Aorta (tissue), 5 donors: ENCODE measurements around the gene PCDHB15. TPM values are rescaled to one million over a fixed set of nuclear protein-coding genes. Genes with fewer than 3 reads are reported as not detected.
"Not testable (repeated sequence)": the region's sequence is repeated elsewhere in the genome, so short reads cannot be mapped to it uniquely, and the experiment has no call there.

ENCODE experiments used
- ATAC-seq: fragments of 200-7000 bp; cut with Tn5 transposase; one replicate; pipeline ENCODE4 v1.9.1; 2022; ENCODE audit warnings: moderate library complexity; ENCODE audit not compliant: low FRiP score
- DNase-seq, 2 donors: peaks; one replicate each; pipeline ENCODE4 v3.0.0-alpha.2; 2020
- H3K27ac ChIP-seq, 2 donors: one replicate each; pipeline ENCODE4 v1.5.1; 2013; ENCODE audit warnings: low read length in 2 of 2, mild to moderate bottlenecking in 2 of 2, moderate library complexity in 2 of 2, control low read depth in 1 of 2, inconsistent platforms in 1 of 2, low read depth in 1 of 2
- H3K27me3 ChIP-seq, 2 donors: one replicate each; pipeline ENCODE4 v1.6.1; 2013; ENCODE audit warnings: control low read depth in 1 of 2, low read length in 1 of 2, mild to moderate bottlenecking in 1 of 2, moderate library complexity in 1 of 2; ENCODE audit not compliant: insufficient read depth in 2 of 2, control insufficient read depth in 1 of 2
- H3K36me3 ChIP-seq, 2 donors: one replicate each; pipeline ENCODE4 v1.6.1; 2013; ENCODE audit warnings: control low read depth in 1 of 2, low read length in 1 of 2, mild to moderate bottlenecking in 1 of 2; ENCODE audit not compliant: insufficient read depth in 2 of 2, control insufficient read depth in 1 of 2
- H3K4me1 ChIP-seq, 2 donors: one replicate each; pipeline ENCODE4 v1.6.1; 2013; ENCODE audit warnings: low read length in 2 of 2, control low read depth in 1 of 2, mild to moderate bottlenecking in 1 of 2, moderate library complexity in 1 of 2; ENCODE audit not compliant: insufficient read depth in 2 of 2, control insufficient read depth in 1 of 2
- H3K4me3 ChIP-seq, 2 donors: one replicate each; pipeline ENCODE4 v1.5.1; 2013; ENCODE audit warnings: low read length in 2 of 2, control low read depth in 1 of 2, mild to moderate bottlenecking in 1 of 2
- H3K9me3 ChIP-seq: one replicate; pipeline ENCODE4 v1.6.1; 2013; ENCODE audit warnings: mild to moderate bottlenecking, low read length; ENCODE audit not compliant: control insufficient read depth
- WGBS, 2 donors: extraction: QIAGEN DNeasy Blood & Tissue Kit; methylation state at CpG; one replicate each; pipeline ENCODE4 v1.1.7; 2013; 5-methylcytosine and 5-hydroxymethylcytosine counted together
- intact Hi-C, 2 donors: fragments of 100-400 bp; cut with DNase I; formaldehyde crosslinking; loops; one replicate each; pipeline versions ENCODE4 v1.14.2 to v1.15.0; 2022
- long read RNA-seq, 2 donors: library from polyadenylated mRNA; unstranded; transcript quantifications; one replicate each; pipeline ENCODE4 v2.0.0, GENCODE V29; 2020 to 2021
- polyA plus RNA-seq, 2 donors: library from polyadenylated mRNA; stranded (reverse); fragments of 200-250 nt; gene quantifications; one replicate each; pipeline ENCODE4 v1.2.3, GENCODE V29; 2013
- total RNA-seq, 2 donors: library from RNA; stranded (reverse); fragmentation: NEBNext Ultra II Directional; extraction: Animal tissue kit (Norgen Biotek cat#: 25700); gene quantifications; one replicate each; pipeline ENCODE4 v1.2.1, GENCODE V29; 2021
- donor health status: healthy with polysubstance abuse.
- donor health status: Bipolar disorder and iron deficiency.
- donor health status: DM: no; HTN: no; CAD: no.
- donor health status: DM: no; HTN: no; CAD: no.
- donor health status: DM: yes; HTN: yes; CAD: no.

Gene PCDHB15
- total RNA-seq: 10 to 100 TPM in 1 of 2 donors, 1 to 10 TPM in 1; 8.7 to 10.9 TPM
- polyA plus RNA-seq: 10 to 100 TPM in 1 of 2 donors, 1 to 10 TPM in 1; 4.4 to 12.1 TPM
- long read RNA-seq, donor 1, full-length matches to known transcripts: 13 of 13 reads
- long read RNA-seq, donor 1, partial matches to known transcripts: 0 of 13 reads
- long read RNA-seq, donor 1, other reads (novel, unspliced or antisense): 0 of 13 reads
- long read RNA-seq, donor 2, full-length matches to known transcripts: 7 of 8 reads
- long read RNA-seq, donor 2, partial matches to known transcripts: 0 of 8 reads
- long read RNA-seq, donor 2, other reads (novel, unspliced or antisense): 1 of 8 reads

DNA sequence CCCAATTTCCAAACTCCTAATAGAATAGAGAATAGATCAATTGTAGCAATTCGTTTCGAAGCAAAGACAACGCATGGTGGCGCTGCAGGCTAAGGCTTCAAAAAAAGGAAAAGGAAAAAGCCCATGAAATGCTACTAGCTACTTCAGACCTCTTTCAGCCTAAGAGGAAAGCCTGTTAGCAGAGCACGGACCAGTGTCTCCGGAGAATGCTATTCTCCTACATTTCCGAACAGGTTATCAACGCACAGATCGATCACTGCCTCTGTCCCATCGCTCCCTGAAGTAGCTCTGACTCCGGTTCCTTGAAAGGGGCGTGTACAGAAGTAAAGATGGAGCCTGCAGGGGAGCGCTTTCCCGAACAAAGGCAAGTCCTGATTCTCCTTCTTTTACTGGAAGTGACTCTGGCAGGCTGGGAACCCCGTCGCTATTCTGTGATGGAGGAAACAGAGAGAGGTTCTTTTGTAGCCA lies at the start of gene PCDHB15:
PCDHB15 (plus strand) TSS at position 146 of the 468 bp plus-strand sequence; CDS start at position 330, 184 bp downstream.
- Histone ChIP-seq H3K27me3 (no peaks in the 10 kb centered on the region), H3K9me3 (peaks cover 35% of the 10 kb centered on the region), H3K4me1 (no peaks in the 10 kb centered on the region), H3K36me3 (no peaks in the 10 kb centered on the region), H3K27ac (no peak within 1 kb of the TSS), H3K4me3 (peak within 1 kb of the TSS; percentile 2 to 48)
- DNase-seq (no peak), ATAC-seq (no peak)
- intact Hi-C loops: loop anchor here in 1 of 2 donors (10.0 kb wide), 1 partner anchor 80 kb away; the partner anchor contains the start of gene TAF7
- 4 to 6% methylated on average over 16 of the region's 16 CpGs for WGBS, 2 donors

- H3K27me3 ChIP-seq: no peaks in the 10 kb centered on the region
- H3K27ac ChIP-seq: no peak overlapping the region
- peaks cover 20% of the 10 kb centered on the region for H3K9me3 ChIP-seq
- ATAC-seq (no peak), DNase-seq (no peak)
- no peaks in the 10 kb centered on the region for H3K4me1 ChIP-seq
- intact Hi-C loops: no loop called here
- WGBS, 2 donors: 35 to 38% methylated on average over 3 of the region's 3 CpGs
- H3K4me3 ChIP-seq: no peak overlapping the region
- H3K36me3 ChIP-seq: no peaks in the 10 kb centered on the region
Measured at GRCh38 chr5:141196363-141196762, 48.8 kb upstream of the PCDHB15 start.

- intact Hi-C loops: no loop called here
- H3K27ac ChIP-seq: no peak within 1 kb of the TSS
- DNase-seq (no peak), ATAC-seq (no peak)
- H3K4me3 ChIP-seq: peak within 1 kb of the TSS; percentile 16 to 26
- H3K4me1 ChIP-seq: no peaks in the 10 kb centered on the region
- H3K27me3 ChIP-seq: no peaks in the 10 kb centered on the region
- H3K36me3 ChIP-seq: no peaks in the 10 kb centered on the region
- 20 to 33% methylated on average over 21 of the region's 21 CpGs for WGBS, 2 donors
- peaks cover 24% of the 10 kb centered on the region for H3K9me3 ChIP-seq
Measured at GRCh38 chr5:141199359-141200235, 45.6 kb upstream of the PCDHB15 start, which contains the start of gene PCDHB11. Gene PCDHB11, plus strand, starts transcription at chr5:141199627. Its CDS starts 148 bp downstream, at chr5:141199775.

- H3K4me1 ChIP-seq, H3K4me3 ChIP-seq, H3K27ac ChIP-seq, DNase-seq, intact Hi-C loops, H3K27me3 ChIP-seq, H3K36me3 ChIP-seq, ATAC-seq: not testable (repeated sequence)
- WGBS, 2 donors: 16 to 29% methylated on average over 17 to 28 of the region's 38 CpGs
- H3K9me3 ChIP-seq: peaks cover 26% of the 10 kb centered on the region
Measured at GRCh38 chr5:141201126-141201525, 44.1 kb upstream of the PCDHB15 start.

DNA sequence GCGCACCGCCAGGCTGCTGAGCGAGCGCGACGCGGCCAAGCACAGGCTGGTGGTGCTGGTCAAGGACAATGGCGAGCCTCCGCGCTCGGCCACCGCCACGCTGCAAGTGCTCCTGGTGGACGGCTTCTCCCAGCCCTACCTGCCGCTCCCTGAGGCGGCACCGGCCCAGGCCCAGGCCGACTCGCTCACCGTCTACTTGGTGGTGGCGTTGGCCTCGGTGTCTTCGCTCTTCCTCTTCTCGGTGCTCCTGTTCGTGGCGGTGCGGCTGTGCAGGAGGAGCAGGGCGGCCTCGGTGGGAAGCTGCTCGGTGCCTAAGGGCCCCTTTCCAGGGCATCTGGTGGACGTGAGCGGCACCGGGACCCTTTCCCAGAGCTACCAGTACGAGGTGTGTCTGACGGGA lies 43.5 kb upstream of the PCDHB15 start:
- H3K27ac ChIP-seq, ATAC-seq, H3K4me1 ChIP-seq, H3K4me3 ChIP-seq, H3K27me3 ChIP-seq, H3K36me3 ChIP-seq, DNase-seq, intact Hi-C loops: not testable (repeated sequence)
- peaks cover 26% of the 10 kb centered on the region for H3K9me3 ChIP-seq
- 21 to 28% methylated on average over 25 to 32 of the region's 35 CpGs for WGBS, 2 donors

GRCh38 chr5:141208478-141208877 lies 36.7 kb upstream of the PCDHB15 start, which contains the start of gene PCDHB12:
Gene PCDHB12, plus strand, starts transcription at chr5:141208719. Its CDS starts 189 bp downstream, at chr5:141208908.
- Histone ChIP-seq H3K4me3 (peak within 1 kb of the TSS in 1 of 2 donors; percentile 28), H3K4me1 (no peaks in the 10 kb centered on the region), H3K36me3 (no peaks in the 10 kb centered on the region), H3K9me3 (peaks cover 15% of the 10 kb centered on the region), H3K27me3 (no peaks in the 10 kb centered on the region), H3K27ac (no peak within 1 kb of the TSS)
- DNase-seq (no peak), ATAC-seq (no peak)
- 14 to 18% methylated on average over 11 of the region's 11 CpGs for WGBS, 2 donors
- intact Hi-C loops: no loop called here

DNA sequence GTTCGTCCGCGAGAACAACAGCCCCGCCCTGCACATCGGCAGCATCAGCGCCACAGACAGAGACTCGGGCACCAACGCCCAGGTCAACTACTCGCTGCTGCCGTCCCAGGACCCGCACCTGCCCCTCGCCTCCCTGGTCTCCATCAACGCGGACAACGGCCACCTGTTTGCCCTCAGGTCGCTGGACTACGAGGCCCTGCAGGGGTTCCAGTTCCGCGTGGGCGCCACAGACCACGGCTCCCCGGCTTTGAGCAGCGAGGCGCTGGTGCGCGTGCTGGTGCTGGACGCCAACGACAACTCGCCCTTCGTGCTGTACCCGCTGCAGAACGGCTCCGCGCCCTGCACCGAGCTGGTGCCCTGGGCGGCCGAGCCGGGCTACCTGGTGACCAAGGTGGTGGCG lies 34.9 kb upstream of the PCDHB15 start:
- H3K36me3 ChIP-seq, intact Hi-C loops, ATAC-seq, H3K4me1 ChIP-seq, H3K27ac ChIP-seq, H3K27me3 ChIP-seq, DNase-seq, H3K4me3 ChIP-seq: not testable (repeated sequence)
- WGBS, 2 donors: 24 to 33% methylated on average over 30 to 39 of the region's 39 CpGs
- H3K9me3 ChIP-seq: peaks cover 16% of the 10 kb centered on the region

DNA sequence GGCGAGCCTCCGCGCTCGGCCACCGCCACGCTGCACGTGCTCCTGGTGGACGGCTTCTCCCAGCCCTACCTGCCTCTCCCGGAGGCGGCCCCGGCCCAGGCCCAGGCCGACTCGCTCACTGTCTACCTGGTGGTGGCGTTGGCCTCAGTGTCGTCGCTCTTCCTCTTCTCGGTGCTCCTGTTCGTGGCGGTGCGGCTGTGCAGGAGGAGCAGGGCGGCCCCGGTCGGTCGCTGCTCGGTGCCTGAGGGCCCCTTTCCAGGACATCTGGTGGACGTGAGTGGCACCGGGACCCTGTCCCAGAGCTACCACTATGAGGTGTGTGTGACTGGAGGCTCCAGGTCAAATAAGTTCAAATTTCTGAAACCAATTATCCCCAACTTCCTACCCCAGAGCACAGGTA lies 34.3 kb upstream of the PCDHB15 start:
- H3K27me3 ChIP-seq, intact Hi-C loops, H3K4me3 ChIP-seq, ATAC-seq, DNase-seq, H3K4me1 ChIP-seq, H3K36me3 ChIP-seq, H3K27ac ChIP-seq: not testable (repeated sequence)
- H3K9me3 ChIP-seq: peaks cover 15% of the 10 kb centered on the region
- WGBS, 2 donors: 18 to 26% methylated on average over 19 to 26 of the region's 27 CpGs
